DOHH2 (cell line): ENCODE data around the gene TMPRSS13.

Experiments used
- H3F3A ChIP-seq: fragments of 200-600 bp; sonication (generic), shearing (Covaris generic); 2 replicates; pipeline ENCODE4 v1.6.0; 2016; ENCODE audit warnings: antibody characterized with exemption, mild to moderate bottlenecking; ENCODE audit not compliant: control insufficient read depth, insufficient read depth
- H3K27ac ChIP-seq: fragments of 200-600 bp; sonication (generic); 2 replicates; pipeline ENCODE4 v1.5.1; 2014; ENCODE audit warnings: low read depth, mild to moderate bottlenecking, low read length, moderate library complexity
- H3K27me3 ChIP-seq: fragments of 200-600 bp; sonication (generic); 2 replicates; pipeline ENCODE4 v1.6.1; 2014; ENCODE audit warnings: mild to moderate bottlenecking, low read length, mixed read lengths; ENCODE audit not compliant: control insufficient read depth
- H3K36me3 ChIP-seq: fragments of 200-600 bp; sonication (generic); 2 replicates; pipeline ENCODE4 v1.6.1; 2014; ENCODE audit warnings: mild to moderate bottlenecking, low read length, moderate library complexity, mixed read lengths; ENCODE audit not compliant: control insufficient read depth
- H3K4me1 ChIP-seq: fragments of 200-600 bp; sonication (generic); 2 replicates; pipeline ENCODE4 v1.6.1; 2014; ENCODE audit warnings: mild to moderate bottlenecking, low read length, mixed read lengths; ENCODE audit not compliant: control insufficient read depth
- H3K4me2 ChIP-seq: fragments of 200-600 bp; sonication (generic); 2 replicates; pipeline ENCODE4 v1.6.0; 2014; ENCODE audit warnings: mild to moderate bottlenecking, low read length, moderate library complexity
- H3K4me3 ChIP-seq: fragments of 200-600 bp; sonication (generic); 2 replicates; pipeline ENCODE4 v1.5.1; 2014; ENCODE audit warnings: mild to moderate bottlenecking, low read length, mixed read lengths
- H3K79me2 ChIP-seq: fragments of 200-600 bp; sonication (generic); 2 replicates; pipeline ENCODE4 v1.6.1; 2014; ENCODE audit warnings: mild to moderate bottlenecking, low read length, mixed read lengths; ENCODE audit not compliant: control insufficient read depth
- H3K9me2 ChIP-seq: fragments of 200-600 bp; sonication (generic); replicated peaks from 2 replicates; pipeline ENCODE4 v1.6.1; 2014; ENCODE audit warnings: mild to moderate bottlenecking, low read length, mixed read lengths; ENCODE audit not compliant: control insufficient read depth
- H3K9me3 ChIP-seq: fragments of 200-600 bp; sonication (generic); 2 replicates; pipeline ENCODE4 v1.6.1; 2014; ENCODE audit warnings: antibody characterized with exemption, low read length, mixed read lengths; ENCODE audit not compliant: control insufficient read depth, insufficient read depth
- H4K20me1 ChIP-seq: fragments of 200-600 bp; sonication (generic); 2 replicates; pipeline ENCODE4 v1.6.0; 2014; ENCODE audit warnings: low read depth, mild to moderate bottlenecking, antibody characterized with exemption, low read length, moderate library complexity; ENCODE audit not compliant: control insufficient read depth, insufficient read depth
- EZH2phosphoT487 ChIP-seq: fragments of 200-600 bp; sonication (generic); IDR thresholded peaks from 2 replicates; pipeline ENCODE4 v1.6.1; 2017; ENCODE audit warnings: borderline replicate concordance, mild to moderate bottlenecking, antibody characterized with exemption, low read length, moderate library complexity, mixed read lengths
- TF ChIP-seq, protein P1 (sequence below): fragments of 200-600 bp; sonication (generic); IDR thresholded peaks from one replicate; pipeline ENCODE4 v1.5.1; 2014; ENCODE audit warnings: antibody characterized with exemption, mild to moderate bottlenecking, low read depth, low read length; ENCODE audit not compliant: poor library complexity, severe bottlenecking

Gene TMPRSS13

GRCh38 chr11:117924631-117925170 lies 4.5 kb downstream of the TMPRSS13 start:
- H3K27me3 ChIP-seq: no peaks in the 10 kb centered on the region
- no peaks in the 10 kb centered on the region for H3K79me2 ChIP-seq
- no peaks in the 10 kb centered on the region for H3F3A ChIP-seq
- TF ChIP-seq, protein P1, sequence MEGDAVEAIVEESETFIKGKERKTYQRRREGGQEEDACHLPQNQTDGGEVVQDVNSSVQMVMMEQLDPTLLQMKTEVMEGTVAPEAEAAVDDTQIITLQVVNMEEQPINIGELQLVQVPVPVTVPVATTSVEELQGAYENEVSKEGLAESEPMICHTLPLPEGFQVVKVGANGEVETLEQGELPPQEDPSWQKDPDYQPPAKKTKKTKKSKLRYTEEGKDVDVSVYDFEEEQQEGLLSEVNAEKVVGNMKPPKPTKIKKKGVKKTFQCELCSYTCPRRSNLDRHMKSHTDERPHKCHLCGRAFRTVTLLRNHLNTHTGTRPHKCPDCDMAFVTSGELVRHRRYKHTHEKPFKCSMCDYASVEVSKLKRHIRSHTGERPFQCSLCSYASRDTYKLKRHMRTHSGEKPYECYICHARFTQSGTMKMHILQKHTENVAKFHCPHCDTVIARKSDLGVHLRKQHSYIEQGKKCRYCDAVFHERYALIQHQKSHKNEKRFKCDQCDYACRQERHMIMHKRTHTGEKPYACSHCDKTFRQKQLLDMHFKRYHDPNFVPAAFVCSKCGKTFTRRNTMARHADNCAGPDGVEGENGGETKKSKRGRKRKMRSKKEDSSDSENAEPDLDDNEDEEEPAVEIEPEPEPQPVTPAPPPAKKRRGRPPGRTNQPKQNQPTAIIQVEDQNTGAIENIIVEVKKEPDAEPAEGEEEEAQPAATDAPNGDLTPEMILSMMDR: no peak
- no peak for TF ChIP-seq EZH2phosphoT487
- no peak overlapping the region for H3K4me3 ChIP-seq
- H3K4me2 ChIP-seq: no peak overlapping the region
- no peaks in the 10 kb centered on the region for H3K36me3 ChIP-seq
- H3K9me2 ChIP-seq: no peaks in the 10 kb centered on the region
- H3K4me1 ChIP-seq: peaks cover 5% of the 10 kb centered on the region
- no peaks in the 10 kb centered on the region for H4K20me1 ChIP-seq
- no peaks in the 10 kb centered on the region for H3K9me3 ChIP-seq
- no peak overlapping the region for H3K27ac ChIP-seq

DNA sequence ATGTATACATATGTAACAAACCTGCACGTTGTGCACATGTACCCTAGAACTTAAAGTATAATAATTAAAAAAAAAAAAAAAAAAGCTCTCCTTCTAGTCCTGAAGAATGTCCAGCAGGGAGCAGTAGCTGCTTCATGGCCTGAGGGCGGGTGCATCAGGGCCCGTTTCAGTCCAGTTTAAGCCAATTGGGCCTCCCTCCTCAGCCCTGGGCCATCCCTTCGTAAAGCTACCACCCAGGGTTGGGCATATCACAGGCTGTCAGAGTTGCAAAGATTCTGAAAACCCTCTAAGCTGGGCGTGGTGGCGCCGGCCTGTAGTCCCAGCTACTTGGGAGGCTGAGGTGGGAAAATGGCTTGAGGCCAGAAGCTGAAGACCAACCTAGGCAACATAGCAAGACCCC lies 5.4 kb downstream of the TMPRSS13 start:
- H4K20me1 ChIP-seq: no peaks in the 10 kb centered on the region
- no peak overlapping the region for H3K4me2 ChIP-seq
- no peaks in the 10 kb centered on the region for H3K9me3 ChIP-seq
- no peak overlapping the region for H3K27ac ChIP-seq
- H3F3A ChIP-seq: no peaks in the 10 kb centered on the region
- H3K9me2 ChIP-seq: no peaks in the 10 kb centered on the region
- H3K4me1 ChIP-seq: peaks cover 5% of the 10 kb centered on the region; the same call in 1 of the 2 replicates
- H3K79me2 ChIP-seq: no peaks in the 10 kb centered on the region
- no peak overlapping the region for H3K4me3 ChIP-seq
- no peaks in the 10 kb centered on the region for H3K36me3 ChIP-seq
- no peak for TF ChIP-seq EZH2phosphoT487
- TF ChIP-seq, protein P1: no peak
- no peaks in the 10 kb centered on the region for H3K27me3 ChIP-seq

GRCh38 chr11:117923275-117923674 lies 5.9 kb downstream of the TMPRSS13 start:
- Histone ChIP-seq H3K27ac (no peak overlapping the region), H3K4me2 (no peak overlapping the region), H3F3A (no peaks in the 10 kb centered on the region), H3K9me3 (no peaks in the 10 kb centered on the region), H3K36me3 (no peaks in the 10 kb centered on the region), H3K9me2 (no peaks in the 10 kb centered on the region), H3K4me1 (peaks cover under 1% of the 10 kb centered on the region; the same call in 1 of the 2 replicates), H3K27me3 (no peaks in the 10 kb centered on the region), H3K4me3 (no peak overlapping the region), H4K20me1 (no peaks in the 10 kb centered on the region), H3K79me2 (no peaks in the 10 kb centered on the region)
- TF ChIP-seq EZH2phosphoT487: no peak
- TF ChIP-seq, protein P1: no peak

DNA sequence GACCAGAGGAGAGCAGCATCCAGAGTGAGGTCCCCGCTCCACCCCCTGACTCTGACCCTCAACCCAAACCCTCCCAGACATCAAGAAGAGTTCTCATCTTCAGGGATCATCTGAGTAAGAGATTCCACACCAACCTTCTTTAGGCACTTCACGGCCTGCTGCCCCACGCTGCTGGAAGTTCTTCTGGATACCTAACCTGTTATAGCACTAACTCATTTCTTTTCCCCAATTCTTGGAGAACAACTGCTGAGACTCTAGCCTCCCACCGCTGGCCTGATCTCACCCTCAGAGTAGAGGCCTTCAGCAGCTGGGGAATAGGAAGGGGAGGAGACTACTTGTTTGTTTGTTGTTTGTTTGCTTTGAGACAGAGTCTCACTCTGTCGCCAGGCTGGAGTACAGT lies 7.3 kb downstream of the TMPRSS13 start:
- Histone ChIP-seq H3K4me2 (no peak overlapping the region), H3K27me3 (no peaks in the 10 kb centered on the region), H3K9me3 (no peaks in the 10 kb centered on the region), H3K4me3 (no peak overlapping the region), H3K27ac (no peak overlapping the region), H3F3A (no peaks in the 10 kb centered on the region), H4K20me1 (no peaks in the 10 kb centered on the region), H3K36me3 (no peaks in the 10 kb centered on the region), H3K79me2 (no peaks in the 10 kb centered on the region), H3K4me1 (no peaks in the 10 kb centered on the region), H3K9me2 (no peaks in the 10 kb centered on the region)
- TF ChIP-seq, protein P1: no peak
- no peak for TF ChIP-seq EZH2phosphoT487
